H9 (cell line): ENCODE data around the gene GLOD4. TPM values are rescaled to one million over a fixed set of nuclear protein-coding genes. Genes with fewer than 3 reads are reported as not detected.
"Not testable (repeated sequence)": the region's sequence is repeated elsewhere in the genome, so short reads cannot be mapped to it uniquely, and the experiment has no call there.

ENCODE experiments used
- DNase-seq: peaks from one replicate; pipeline ENCODE4 v3.0.0-alpha.2; 2017
- H2AFZ ChIP-seq: one replicate; pipeline ENCODE4 v1.6.1; 2013; ENCODE audit warnings: mild to moderate bottlenecking, low read length, control low read depth, moderate library complexity
- H2AK5ac ChIP-seq: 2 replicates; pipeline ENCODE4 v1.6.1; 2013; ENCODE audit warnings: low read length, control low read depth, mixed read lengths; ENCODE audit not compliant: insufficient read length
- H2BK120ac ChIP-seq: one replicate; pipeline ENCODE4 v1.6.1; 2013; ENCODE audit warnings: low read depth, mild to moderate bottlenecking, low read length, control low read depth, inconsistent platforms; ENCODE audit not compliant: poor library complexity, severe bottlenecking
- H2BK12ac ChIP-seq: 2 replicates; pipeline ENCODE4 v1.6.1; 2013; ENCODE audit warnings: low read length, control low read depth, mixed read lengths, low read depth; ENCODE audit not compliant: insufficient read length
- H2BK15ac ChIP-seq: 2 replicates; pipeline ENCODE4 v1.6.1; 2013; ENCODE audit warnings: low read depth, low read length, control low read depth
- H2BK20ac ChIP-seq: one replicate; pipeline ENCODE4 v1.6.1; 2013; ENCODE audit warnings: low read depth, mild to moderate bottlenecking, low read length, control low read depth, inconsistent platforms; ENCODE audit not compliant: poor library complexity, severe bottlenecking
- H2BK5ac ChIP-seq: 2 replicates; pipeline ENCODE4 v1.6.1; 2013; ENCODE audit warnings: low read length, control low read depth, mixed read lengths; ENCODE audit not compliant: insufficient read length
- H3K14ac ChIP-seq: 2 replicates; pipeline ENCODE4 v1.6.1; 2013; ENCODE audit warnings: low read length, control low read depth; ENCODE audit not compliant: insufficient read depth
- H3K18ac ChIP-seq: 2 replicates; pipeline ENCODE4 v1.6.1; 2013; ENCODE audit warnings: low read depth, mild to moderate bottlenecking, mixed read lengths, low read length, control low read depth; ENCODE audit not compliant: insufficient read length
- H3K23ac ChIP-seq: 2 replicates; pipeline ENCODE4 v1.6.1; 2013; ENCODE audit warnings: low read length, control low read depth, mixed read lengths, low read depth; ENCODE audit not compliant: insufficient read length
- H3K23me2 ChIP-seq: 2 replicates; pipeline ENCODE4 v1.6.1; 2013; ENCODE audit warnings: low read depth, mild to moderate bottlenecking, mixed read lengths, low read length, control low read depth; ENCODE audit not compliant: insufficient read length, poor library complexity, severe bottlenecking
- H3K27ac ChIP-seq: 2 replicates; pipeline ENCODE4 v1.5.1; 2013; ENCODE audit warnings: low read length, control low read depth, mixed read lengths, low read depth; ENCODE audit not compliant: insufficient read length
- H3K27me3 ChIP-seq: 2 replicates; pipeline ENCODE4 v1.6.1; 2013; ENCODE audit warnings: low read length, control low read depth, inconsistent platforms; ENCODE audit not compliant: insufficient read depth
- H3K4ac ChIP-seq: 2 replicates; pipeline ENCODE4 v1.6.1; 2013; ENCODE audit warnings: low read depth, mild to moderate bottlenecking, control low read depth, inconsistent platforms, low read length, moderate library complexity
- H3K4me1 ChIP-seq: 2 replicates; pipeline ENCODE4 v1.6.1; 2013; ENCODE audit warnings: low read length, control low read depth, inconsistent platforms; ENCODE audit not compliant: insufficient read depth
- H3K4me2 ChIP-seq: 2 replicates; pipeline ENCODE4 v1.6.1; 2013; ENCODE audit warnings: low read length, control low read depth, mixed read lengths; ENCODE audit not compliant: insufficient read length, insufficient read depth
- H3K56ac ChIP-seq: 2 replicates; pipeline ENCODE4 v1.6.1; 2013; ENCODE audit warnings: low read depth, mild to moderate bottlenecking, mixed read lengths, low read length, control low read depth; ENCODE audit not compliant: insufficient read length
- H3K79me1 ChIP-seq: 2 replicates; pipeline ENCODE4 v1.6.1; 2013; ENCODE audit warnings: low read depth, mild to moderate bottlenecking, moderate library complexity, low read length, control low read depth, inconsistent platforms; ENCODE audit not compliant: insufficient read depth, poor library complexity, severe bottlenecking
- H3K79me2 ChIP-seq: 2 replicates; pipeline ENCODE4 v1.6.1; 2013; ENCODE audit warnings: low read length, control low read depth, inconsistent platforms; ENCODE audit not compliant: insufficient read depth
- H3K9ac ChIP-seq: 2 replicates; pipeline ENCODE4 v1.6.1; 2013; ENCODE audit warnings: low read length, control low read depth, mixed read lengths; ENCODE audit not compliant: insufficient read length; ENCODE audit errors: extremely low read depth
- H3K9me3 ChIP-seq: one replicate; pipeline ENCODE4 v1.6.1; 2013; ENCODE audit warnings: low read depth, low read length, inconsistent platforms; ENCODE audit not compliant: control insufficient read depth
- H3T11ph ChIP-seq: one replicate; pipeline ENCODE4 v1.6.1; 2013; ENCODE audit warnings: mild to moderate bottlenecking, low read length, control low read depth, inconsistent platforms
- H4K20me1 ChIP-seq: one replicate; pipeline ENCODE4 v1.6.1; 2013; ENCODE audit not compliant: control insufficient read depth, insufficient read length, insufficient read depth
- H4K5ac ChIP-seq: 2 replicates; pipeline ENCODE4 v1.6.1; 2013; ENCODE audit warnings: low read depth, mild to moderate bottlenecking, mixed read lengths, low read length, control low read depth; ENCODE audit not compliant: insufficient read length
- H4K8ac ChIP-seq: replicated peaks from 2 replicates; pipeline ENCODE4 v1.6.1; 2013; ENCODE audit warnings: low read length, control low read depth, mixed read lengths, low read depth; ENCODE audit not compliant: insufficient read length
- H4K91ac ChIP-seq: 2 replicates; pipeline ENCODE4 v1.6.1; 2013; ENCODE audit warnings: low read depth, mild to moderate bottlenecking, moderate library complexity, mixed read lengths, low read length, control low read depth; ENCODE audit not compliant: insufficient read length
- H3K27ac Mint-ChIP-seq, 3 experiments: 2 replicates in 2 of 3; 3 replicates in 1 of 3; pipeline ENCODE4 v1.8.0; 2020 to 2021; ENCODE audit warnings: mixed read lengths in 3 of 3, mild to moderate bottlenecking in 1 of 3, moderate library complexity in 1 of 3
- H3K27me3 Mint-ChIP-seq: 2 replicates; pipeline ENCODE4 v1.8.0; 2021; ENCODE audit warnings: low read depth, mild to moderate bottlenecking, moderate library complexity, mixed read lengths
- H3K36me3 Mint-ChIP-seq, 3 experiments: 2 replicates in 2 of 3; 3 replicates in 1 of 3; pipeline ENCODE4 v1.8.0; 2020 to 2021; ENCODE audit warnings: low read depth in 3 of 3, mixed read lengths in 3 of 3; ENCODE audit not compliant: insufficient read depth in 1 of 3
- H3K4me1 Mint-ChIP-seq, 2 experiments: 2 replicates each; pipeline ENCODE4 v1.8.0; 2020; ENCODE audit warnings: mixed read lengths in 2 of 2
- H3K4me3 Mint-ChIP-seq, 2 experiments: 2 replicates in 1 of 2; 3 replicates in 1 of 2; pipeline ENCODE4 v1.8.0; 2020 to 2021; ENCODE audit warnings: mild to moderate bottlenecking in 2 of 2, mixed read lengths in 2 of 2, moderate library complexity in 1 of 2
- H3K9me3 Mint-ChIP-seq, 2 experiments: 2 replicates in 1 of 2; 3 replicates in 1 of 2; pipeline ENCODE4 v1.8.0; 2020; ENCODE audit warnings: mild to moderate bottlenecking in 2 of 2, mixed read lengths in 2 of 2, moderate library complexity in 1 of 2
- CTCF ChIP-seq: fragments of 200-600 bp; sonication (generic); conservative IDR thresholded peaks from 3 replicates; pipeline ENCODE4 v1.8.0; 2021; ENCODE audit warnings: antibody characterized with exemption, mild to moderate bottlenecking
- WGBS: extraction: QIAGEN DNeasy Blood & Tissue Kit; methylation state at CpG from one replicate; pipeline ENCODE4 v1.1.7; 2013; ENCODE audit warnings: missing lambda C conversion rate, low lambda C conversion rate, mixed read lengths; ENCODE audit not compliant: insufficient read length; ENCODE audit errors: extremely low coverage; 5-methylcytosine and 5-hydroxymethylcytosine counted together
- total RNA-seq: library from RNA; stranded (reverse); gene quantifications from 2 replicates; pipeline ENCODE4 v1.2.1, GENCODE V29; 2021

The GLOD4 gene
- total RNA-seq, 1 experiment from 2014 or later, result 106 TPM

GRCh38 chr17:806346-806745, 24.3 kb upstream of the GLOD4 start:
- Mint-ChIP-seq H3K4me1 (peaks cover 0 to 3% of the 10 kb centered on the region in 2 experiments; a peak in 1 of 4 replicates), H3K27me3 (no peaks in the 10 kb centered on the region), H3K27ac (peak overlapping the region; percentile 38 to 75 (median 62); a peak in 2 of 7 replicates), H3K36me3 (peaks cover 14 to 35% (median 32%) of the 10 kb centered on the region in 3 experiments), H3K4me3 (no peak overlapping the region), H3K9me3 (no peaks in the 10 kb centered on the region)
- H4K20me1 ChIP-seq, result no peaks in the 10 kb centered on the region
- H3K9ac ChIP-seq, result no peak overlapping the region
- DNase-seq, result no peak
- H2BK20ac ChIP-seq, result no peak overlapping the region
- no peak overlapping the region for H3K4me2 ChIP-seq
- H3K18ac ChIP-seq, result no peak overlapping the region
- no peak overlapping the region for H3K56ac ChIP-seq
- no peaks in the 10 kb centered on the region for H3K23me2 ChIP-seq
- no peak overlapping the region for H2BK120ac ChIP-seq
- no peaks in the 10 kb centered on the region for H3K79me1 ChIP-seq
- H3K23ac ChIP-seq, result no peak overlapping the region
- TF ChIP-seq CTCF, result no peak
- H4K8ac ChIP-seq, result no peak overlapping the region
- H4K5ac ChIP-seq, result no peak overlapping the region
- WGBS, result no CpG with 5 or more reads among the region's 13 CpGs
- no peak overlapping the region for H2BK15ac ChIP-seq
- no peaks in the 10 kb centered on the region for H3K9me3 ChIP-seq
- H3K14ac ChIP-seq, result no peak overlapping the region
- H3K4me1 ChIP-seq, result no peaks in the 10 kb centered on the region; the same call in 1 of the 2 replicates
- H2BK5ac ChIP-seq, result no peak overlapping the region
- no peak overlapping the region for H2AFZ ChIP-seq
- H2AK5ac ChIP-seq, result no peak overlapping the region
- no peak overlapping the region for H4K91ac ChIP-seq
- H3K79me2 ChIP-seq, result no peaks in the 10 kb centered on the region; the same call in 1 of the 2 replicates
- H3K27ac ChIP-seq, result no peak overlapping the region
- no peak overlapping the region for H3K4ac ChIP-seq
- no peaks in the 10 kb centered on the region for H3K27me3 ChIP-seq
- no peak overlapping the region for H3T11ph ChIP-seq
- H2BK12ac ChIP-seq, result no peak overlapping the region

GRCh38 chr17:805886-806285, 23.8 kb upstream of the GLOD4 start:
- H3K79me2 ChIP-seq, H3K4ac ChIP-seq, DNase-seq, H3K27me3 ChIP-seq, H2BK120ac ChIP-seq, H3K4me1 ChIP-seq, H4K91ac ChIP-seq, H3K79me1 ChIP-seq, H2BK5ac ChIP-seq, H4K5ac ChIP-seq, H3K9ac ChIP-seq, H3T11ph ChIP-seq, H2BK20ac ChIP-seq, H3K23ac ChIP-seq, H3K27ac ChIP-seq, H2AFZ ChIP-seq, H3K4me3 Mint-ChIP-seq, H3K27me3 Mint-ChIP-seq, H3K27ac Mint-ChIP-seq, H4K20me1 ChIP-seq, H3K9me3 Mint-ChIP-seq, H3K56ac ChIP-seq, H3K4me2 ChIP-seq, H2BK12ac ChIP-seq, H3K23me2 ChIP-seq, H2AK5ac ChIP-seq, H3K9me3 ChIP-seq, H4K8ac ChIP-seq, H3K14ac ChIP-seq, H3K4me1 Mint-ChIP-seq, H3K18ac ChIP-seq, H2BK15ac ChIP-seq: not testable (repeated sequence)
- WGBS, result no CpG with 5 or more reads among the region's 23 CpGs
- peaks cover 14 to 38% (median 33%) of the 10 kb centered on the region in 3 experiments for H3K36me3 Mint-ChIP-seq
